MG63 (cell line): ENCODE measurements around the gene RAB3D. TPM values are rescaled to one million over a fixed set of nuclear protein-coding genes. Genes with fewer than 3 reads are reported as not detected.
"Not testable (repeated sequence)": the region's sequence is repeated elsewhere in the genome, so short reads cannot be mapped to it uniquely, and the experiment has no call there.

ENCODE experiments used
- DNase-seq: peaks from one replicate; pipeline ENCODE4 v3.0.0-alpha.2; 2020
- H3K27me3 ChIP-seq: fragments of 250-450 bp; sonication (Bioruptor Pico); 2 replicates; pipeline ENCODE4 v1.5.1; 2020; ENCODE audit warnings: mild to moderate bottlenecking, moderate library complexity
- H3K36me3 ChIP-seq: fragments of 250-450 bp; sonication (Bioruptor Pico); 2 replicates; pipeline ENCODE4 v1.5.1; 2020; ENCODE audit warnings: mild to moderate bottlenecking, moderate library complexity
- H3K4me3 ChIP-seq: fragments of 250-450 bp; sonication (Bioruptor Pico); 2 replicates; pipeline ENCODE4 v1.5.1; 2020; ENCODE audit warnings: mild to moderate bottlenecking, moderate library complexity
- H3K9me3 ChIP-seq: fragments of 250-450 bp; sonication (Bioruptor Pico); 2 replicates; pipeline ENCODE4 v1.5.1; 2020; ENCODE audit warnings: mild to moderate bottlenecking, moderate library complexity
- total RNA-seq: library from RNA; depleted of rRNA; stranded (reverse); fragments of >200 nt; shearing (Covaris generic); gene quantifications from 2 replicates; pipeline ENCODE4 v1.2.3, GENCODE V29; 2014; ENCODE audit warnings: low replicate concordance

The RAB3D gene
- total RNA-seq, 1 experiment from 2014 or later, result 2.3 TPM

DNA sequence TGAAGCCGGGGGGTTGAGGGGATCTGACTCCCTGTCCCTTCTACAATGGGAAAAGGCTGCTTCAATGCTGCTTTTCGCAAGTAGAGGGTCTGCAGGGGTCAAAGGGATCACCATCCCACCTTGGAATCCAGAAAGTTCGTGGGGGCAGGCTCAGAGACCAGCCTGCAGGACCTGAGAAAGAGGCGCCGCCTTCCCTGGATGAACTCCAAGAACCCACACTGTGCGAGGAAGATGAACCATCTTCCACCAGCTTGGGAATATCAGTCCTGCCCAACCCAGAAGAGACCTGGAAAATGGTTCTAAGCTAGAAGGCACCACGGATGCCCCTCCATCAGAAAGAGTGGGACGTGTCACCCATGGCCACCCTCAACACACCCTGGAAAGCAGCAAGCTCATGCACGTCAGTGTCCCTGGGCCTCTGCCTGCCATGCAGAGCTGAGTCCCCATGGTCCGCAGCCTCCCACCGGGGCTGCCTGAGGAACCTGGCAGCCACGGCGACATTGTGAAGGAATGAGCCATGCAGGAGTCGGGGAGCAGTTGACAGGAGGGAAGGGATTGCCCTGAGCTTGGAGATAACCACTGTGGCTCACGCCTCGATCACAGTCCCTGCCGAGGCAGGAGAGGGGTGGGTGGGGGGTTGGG, 14.6 kb downstream of the RAB3D start:
- H3K4me3 ChIP-seq, result no peak overlapping the region
- no peaks in the 10 kb centered on the region; the same call in 1 of the 2 replicates for H3K27me3 ChIP-seq
- no peaks in the 10 kb centered on the region for H3K9me3 ChIP-seq
- no peaks in the 10 kb centered on the region for H3K36me3 ChIP-seq
- peak; percentile 37 for DNase-seq

DNA sequence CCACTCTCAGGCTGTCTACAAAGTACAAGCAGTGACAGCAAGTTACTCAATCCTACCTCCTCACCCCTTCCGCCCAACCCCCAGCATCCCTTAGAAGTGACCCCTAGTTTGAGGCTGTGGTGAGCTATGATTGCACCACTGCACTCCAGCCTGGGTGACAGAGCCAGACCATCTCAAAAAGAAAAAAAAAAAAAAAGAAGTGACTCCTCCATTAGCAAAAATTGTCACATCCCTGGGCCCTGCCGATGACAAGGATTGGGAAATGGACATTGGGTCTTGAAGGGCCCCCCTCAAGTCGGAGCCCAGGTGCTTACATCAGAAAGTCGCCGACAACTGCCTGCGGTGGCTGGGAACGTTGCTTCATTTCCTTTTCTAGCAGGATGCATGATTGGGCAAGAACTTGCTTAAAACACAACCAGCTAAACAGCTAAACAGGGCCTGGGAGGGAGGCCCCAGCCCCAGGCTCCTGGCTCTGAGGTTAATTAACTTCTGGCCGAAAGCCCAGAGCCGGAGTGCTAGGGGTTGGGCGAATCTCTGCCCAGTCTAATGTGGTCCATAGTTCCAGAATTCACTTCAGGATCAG, 15.3 kb downstream of the RAB3D start:
- H3K36me3 ChIP-seq, result no peaks in the 10 kb centered on the region
- H3K4me3 ChIP-seq, result peak overlapping the region; percentile 5
- no peaks in the 10 kb centered on the region for H3K9me3 ChIP-seq
- no peaks in the 10 kb centered on the region; the same call in 1 of the 2 replicates for H3K27me3 ChIP-seq
- DNase-seq, result peak; percentile 95

DNA sequence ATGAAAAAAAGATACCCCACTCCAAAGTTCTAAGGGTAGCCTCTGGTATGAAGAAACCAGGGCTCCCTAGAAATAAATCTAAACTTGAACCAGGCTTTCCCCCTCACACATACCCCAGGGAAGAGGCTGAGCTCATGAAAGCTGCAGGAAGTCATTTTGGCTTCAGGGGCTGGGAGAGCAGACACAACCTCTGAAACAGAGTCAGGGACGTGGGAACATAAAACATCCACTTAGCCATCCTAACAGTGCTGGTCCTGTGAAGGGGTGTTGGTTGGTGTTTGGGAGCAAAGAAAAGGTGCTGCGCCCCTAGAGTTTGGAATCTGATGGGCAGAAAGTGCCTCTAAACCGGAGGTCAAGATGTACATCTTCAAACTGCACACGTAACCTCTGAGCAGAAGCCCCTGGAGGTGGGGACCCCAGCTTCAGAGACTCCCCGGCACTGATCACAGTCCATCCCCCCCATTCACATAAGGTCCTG, 15.8 kb downstream of the RAB3D start:
- no peaks in the 10 kb centered on the region; the same call in 1 of the 2 replicates for H3K27me3 ChIP-seq
- DNase-seq, result no peak
- no peaks in the 10 kb centered on the region for H3K36me3 ChIP-seq
- H3K4me3 ChIP-seq, result no peak overlapping the region; the same call in 1 of the 2 replicates
- no peaks in the 10 kb centered on the region for H3K9me3 ChIP-seq

DNA sequence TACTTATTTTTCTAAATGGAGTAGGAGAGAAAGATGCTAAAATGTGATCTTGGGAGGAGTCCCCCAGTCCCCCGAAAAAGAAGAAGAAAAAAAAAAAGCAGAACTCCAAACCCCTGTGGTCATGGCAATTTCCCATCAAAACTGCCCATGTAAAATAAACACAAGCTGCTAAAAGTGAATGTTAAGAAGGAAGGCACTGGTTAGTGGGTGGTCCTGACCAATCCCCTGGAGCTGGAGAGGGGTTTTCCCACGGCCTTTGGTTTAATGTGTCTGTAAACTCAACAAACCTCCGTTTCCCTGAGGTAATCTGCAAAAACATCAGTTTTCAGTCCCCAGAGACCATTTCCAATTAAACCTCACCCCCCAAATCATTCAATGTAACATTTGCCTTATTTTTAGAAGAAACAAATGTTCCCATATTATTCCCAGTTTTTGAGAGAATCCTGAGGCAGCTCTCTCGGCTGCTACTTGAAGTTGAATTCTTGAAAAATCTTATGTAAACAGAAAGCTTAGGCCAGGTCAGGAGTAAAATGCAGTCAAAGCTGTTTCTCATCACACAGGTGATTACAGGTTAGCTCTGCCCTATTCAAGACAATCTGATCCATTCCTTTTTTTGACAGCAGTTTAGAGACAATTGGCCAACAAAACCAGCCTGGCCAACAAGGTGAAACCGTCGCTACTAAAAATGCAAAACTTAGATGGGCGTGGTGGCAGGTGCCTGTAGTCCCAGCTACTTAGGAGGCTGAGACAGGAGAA, 17.0 kb downstream of the RAB3D start:
- no peaks in the 10 kb centered on the region for H3K9me3 ChIP-seq
- H3K36me3 ChIP-seq, result no peaks in the 10 kb centered on the region
- no peak for DNase-seq
- no peaks in the 10 kb centered on the region; the same call in 1 of the 2 replicates for H3K27me3 ChIP-seq
- H3K4me3 ChIP-seq, result no peak overlapping the region

DNA sequence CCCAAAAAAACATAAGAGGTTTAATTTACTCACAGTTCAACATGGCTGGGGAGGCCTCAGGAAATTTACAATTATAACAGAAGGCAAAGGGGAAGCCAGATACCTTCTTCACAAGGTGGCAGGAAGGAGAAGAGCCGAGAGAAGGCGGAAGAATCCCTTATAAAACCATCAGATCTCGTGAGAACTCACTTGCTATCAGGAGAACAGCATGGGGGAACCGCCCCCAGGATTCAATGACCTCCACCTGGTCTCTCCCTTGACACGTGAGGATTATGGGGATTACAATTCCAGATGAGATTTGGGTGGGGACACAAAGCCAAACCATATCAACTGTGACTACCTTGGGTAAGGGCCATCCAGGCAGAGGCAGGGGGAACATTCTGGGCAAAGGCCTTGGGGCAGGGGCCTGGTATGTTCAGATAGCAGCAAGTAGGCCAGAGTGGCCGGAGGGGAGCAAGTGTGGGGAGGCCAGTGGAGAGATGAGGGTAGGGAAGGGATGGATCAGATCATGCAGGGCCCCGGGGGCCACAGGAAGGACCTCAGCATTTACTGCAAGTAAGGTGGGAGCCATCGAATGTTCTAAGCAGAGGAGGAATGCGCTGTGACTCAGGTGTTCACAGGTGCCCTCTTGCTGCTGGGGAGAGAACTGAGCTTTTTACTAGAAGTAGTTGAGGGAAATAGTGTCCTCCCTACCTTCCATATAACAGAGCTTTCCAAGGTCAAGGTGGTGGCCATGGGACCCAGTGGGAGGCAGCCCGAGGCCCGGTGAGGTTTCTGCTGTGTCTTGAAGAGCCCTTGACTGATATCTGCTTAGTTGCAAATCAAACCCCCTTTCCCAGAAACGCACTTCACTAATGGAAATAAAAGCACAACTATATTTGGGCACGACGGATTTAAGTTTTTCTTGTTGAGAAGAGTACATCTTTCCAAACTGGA, 18.0 kb downstream of the RAB3D start:
- H3K36me3 ChIP-seq, result no peaks in the 10 kb centered on the region
- no peaks in the 10 kb centered on the region for H3K27me3 ChIP-seq
- no peak overlapping the region for H3K4me3 ChIP-seq
- no peak for DNase-seq
- H3K9me3 ChIP-seq, result no peaks in the 10 kb centered on the region

DNA sequence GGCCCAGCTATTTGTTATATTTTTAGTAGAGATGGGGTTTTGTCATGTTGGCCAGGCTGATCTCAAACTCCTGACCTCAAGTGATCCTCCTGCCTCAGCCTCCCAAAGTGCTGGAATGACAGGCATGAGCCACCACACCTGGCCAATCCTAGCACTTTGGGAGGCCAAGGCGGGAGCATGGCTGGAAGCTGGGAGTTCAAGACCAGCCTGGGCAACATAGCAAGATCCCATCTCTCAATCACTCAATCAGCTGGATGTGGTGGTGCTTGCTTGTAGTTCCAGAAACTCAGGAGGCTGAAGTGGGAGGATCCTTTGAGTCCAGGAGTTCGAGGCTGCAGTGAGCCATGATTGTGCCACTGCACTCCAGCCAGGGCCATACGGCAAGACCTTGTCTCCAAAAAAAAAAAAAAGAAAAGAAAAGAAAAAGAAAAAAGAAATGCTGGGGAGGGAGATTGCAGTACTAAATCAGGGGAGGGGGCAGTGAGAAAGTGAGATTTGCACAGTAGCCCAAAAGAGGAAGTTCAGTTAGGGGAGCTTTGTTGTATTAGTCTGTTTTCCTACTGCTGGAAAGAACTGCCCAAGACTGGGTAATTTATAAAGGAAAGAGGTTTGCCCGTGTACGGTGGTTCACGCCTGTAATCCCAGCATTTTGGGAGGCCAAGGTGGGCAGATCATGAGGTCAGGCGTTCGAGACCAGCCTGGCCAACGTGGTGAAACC, 19.0 kb downstream of the RAB3D start:
- not testable (repeated sequence) for DNase-seq, H3K4me3 ChIP-seq

DNA sequence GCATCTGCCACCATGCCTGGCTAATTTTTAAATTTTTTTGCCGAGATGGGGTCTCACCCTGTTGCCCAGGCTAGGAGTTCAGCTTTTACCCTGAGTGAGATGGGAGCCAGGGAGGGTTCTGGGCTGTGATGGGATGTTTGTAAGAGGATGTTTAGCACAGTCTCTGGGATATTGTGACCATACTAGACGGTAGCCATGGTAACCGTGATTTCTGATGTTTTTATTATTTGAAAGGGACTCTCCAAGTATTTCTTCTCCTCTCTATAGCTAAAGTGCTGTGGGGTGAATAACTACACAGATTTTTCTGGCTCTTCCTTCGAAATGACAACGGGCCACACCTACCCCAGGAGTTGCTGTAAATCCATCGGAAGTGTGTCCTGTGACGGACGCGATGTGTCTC, 33.1 kb downstream of the RAB3D start:
- H3K4me3 ChIP-seq, result no peak overlapping the region
- no peak for DNase-seq
- H3K36me3 ChIP-seq, result no peaks in the 10 kb centered on the region
- peaks cover 6% of the 10 kb centered on the region; the same call in 1 of the 2 replicates for H3K27me3 ChIP-seq
- no peaks in the 10 kb centered on the region for H3K9me3 ChIP-seq

More for the DNA sequence above, 19.0 kb downstream of the RAB3D start:
- H3K36me3 ChIP-seq, H3K27me3 ChIP-seq, H3K9me3 ChIP-seq: not testable (repeated sequence)

DNA sequence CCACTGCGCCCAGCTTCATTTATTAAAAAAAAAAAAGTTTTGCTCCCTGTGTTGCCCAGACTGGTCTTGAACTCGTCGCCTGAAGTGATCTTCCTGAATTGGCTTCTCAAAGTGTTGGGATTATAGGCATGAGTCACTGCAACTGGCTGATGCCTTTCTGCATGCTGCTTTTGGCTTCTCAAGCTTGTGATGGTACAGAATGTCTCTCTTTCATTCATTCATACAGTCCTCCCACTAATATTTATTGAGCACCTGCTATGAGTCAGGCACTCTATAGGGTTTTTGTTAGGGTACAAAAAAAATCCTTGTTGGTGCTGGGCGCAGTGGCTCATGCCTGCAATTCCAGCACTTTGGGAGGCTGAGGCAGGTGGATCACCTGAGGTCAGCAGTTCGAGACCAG, 34.5 kb downstream of the RAB3D start:
- Histone ChIP-seq H3K4me3 (no peak overlapping the region), H3K27me3 (peaks cover 6% of the 10 kb centered on the region; the same call in 1 of the 2 replicates)
- DNase-seq, result no peak

DNA sequence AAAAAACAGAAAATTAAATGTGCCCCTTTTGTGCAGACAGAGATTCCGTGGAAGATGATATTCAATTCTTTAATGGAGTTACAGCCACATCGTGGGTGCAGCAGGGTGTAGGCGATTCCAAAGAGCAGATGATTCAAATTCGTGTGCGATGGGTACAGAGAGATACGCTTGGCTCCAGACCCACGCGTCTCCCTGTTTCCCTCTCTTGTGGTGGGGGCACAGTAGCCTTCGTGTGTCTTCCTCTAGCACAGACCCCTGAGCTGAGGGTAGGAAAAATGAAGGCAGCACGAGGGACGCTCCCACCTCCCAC, 38.7 kb downstream of the RAB3D start:
- Histone ChIP-seq H3K27me3 (peaks cover 4% of the 10 kb centered on the region; the same call in 1 of the 2 replicates), H3K4me3 (no peak overlapping the region), H3K9me3 (peaks cover 4% of the 10 kb centered on the region), H3K36me3 (no peaks in the 10 kb centered on the region)
- no peak for DNase-seq

More for the DNA sequence above, 34.5 kb downstream of the RAB3D start:
- H3K36me3 ChIP-seq, result no peaks in the 10 kb centered on the region
- H3K9me3 ChIP-seq, result peaks cover 3% of the 10 kb centered on the region

DNA sequence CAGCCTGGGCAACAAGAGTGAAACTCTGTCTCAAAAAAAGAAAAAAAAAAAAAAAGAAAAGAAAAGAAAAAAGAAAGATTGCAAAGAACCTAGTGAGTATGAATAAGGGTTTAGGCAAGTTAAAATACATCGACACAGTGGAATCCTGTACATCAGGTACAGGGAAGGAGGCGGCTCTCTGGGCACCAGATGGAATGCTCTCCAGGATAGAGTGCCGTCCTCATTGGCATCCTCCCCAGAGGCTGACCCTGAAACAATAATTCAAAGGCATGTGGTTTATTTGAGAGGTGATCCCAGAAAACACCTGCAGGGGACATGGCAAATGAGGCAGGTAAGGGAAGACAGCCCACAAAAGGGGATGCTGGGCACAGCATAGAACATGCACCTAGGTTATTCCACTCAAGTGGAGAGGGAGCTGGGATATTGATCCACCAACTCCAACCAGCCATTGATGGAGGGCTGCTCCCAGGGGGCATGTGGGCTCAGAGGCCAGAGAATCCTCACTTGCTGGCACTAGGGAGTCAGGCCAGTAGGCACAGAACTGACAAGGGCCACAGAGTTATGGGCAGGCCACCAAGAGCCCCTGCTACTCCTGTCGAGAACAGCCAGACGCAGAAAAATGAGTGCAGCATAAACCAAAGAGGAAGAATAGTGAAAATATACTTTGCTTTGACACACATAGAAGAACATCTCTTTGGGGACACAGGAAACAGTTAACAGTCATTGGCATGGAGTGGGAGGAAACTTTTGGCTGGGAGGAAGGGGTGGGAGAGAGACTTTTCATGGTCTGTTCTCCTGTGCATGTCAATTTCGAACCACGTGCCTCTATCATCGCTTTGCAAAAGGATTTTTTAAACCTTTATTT, 39.3 kb downstream of the RAB3D start:
- DNase-seq, result no peak
- Histone ChIP-seq H3K36me3 (no peaks in the 10 kb centered on the region), H3K9me3 (peaks cover 4% of the 10 kb centered on the region), H3K27me3 (peaks cover 4% of the 10 kb centered on the region; the same call in 1 of the 2 replicates), H3K4me3 (no peak overlapping the region)

DNA sequence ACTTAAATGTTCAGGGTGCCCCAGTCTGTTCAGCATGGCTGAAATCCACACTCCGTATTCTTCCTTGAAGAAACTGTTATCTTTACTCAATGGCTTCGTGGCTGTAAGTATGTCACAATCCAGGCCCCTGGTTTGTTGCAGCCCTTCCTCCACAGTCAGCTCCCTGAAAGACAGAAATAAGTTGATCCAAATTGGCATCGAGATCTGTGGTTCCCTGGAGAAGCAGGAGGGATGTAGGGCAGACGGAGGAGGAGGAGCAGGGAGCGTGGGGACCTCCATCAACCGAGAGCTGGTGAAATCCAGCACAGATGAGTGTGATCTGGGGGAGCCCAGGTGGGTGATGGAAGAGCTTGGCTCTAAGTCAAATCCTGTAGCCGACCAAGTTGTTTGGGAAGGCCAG, 43.2 kb downstream of the RAB3D start:
- DNase-seq, result no peak
- H3K4me3 ChIP-seq, result no peak overlapping the region
- no peaks in the 10 kb centered on the region for H3K36me3 ChIP-seq
- no peaks in the 10 kb centered on the region; the same call in 1 of the 2 replicates for H3K27me3 ChIP-seq
- H3K9me3 ChIP-seq, result peaks cover 4% of the 10 kb centered on the region

DNA sequence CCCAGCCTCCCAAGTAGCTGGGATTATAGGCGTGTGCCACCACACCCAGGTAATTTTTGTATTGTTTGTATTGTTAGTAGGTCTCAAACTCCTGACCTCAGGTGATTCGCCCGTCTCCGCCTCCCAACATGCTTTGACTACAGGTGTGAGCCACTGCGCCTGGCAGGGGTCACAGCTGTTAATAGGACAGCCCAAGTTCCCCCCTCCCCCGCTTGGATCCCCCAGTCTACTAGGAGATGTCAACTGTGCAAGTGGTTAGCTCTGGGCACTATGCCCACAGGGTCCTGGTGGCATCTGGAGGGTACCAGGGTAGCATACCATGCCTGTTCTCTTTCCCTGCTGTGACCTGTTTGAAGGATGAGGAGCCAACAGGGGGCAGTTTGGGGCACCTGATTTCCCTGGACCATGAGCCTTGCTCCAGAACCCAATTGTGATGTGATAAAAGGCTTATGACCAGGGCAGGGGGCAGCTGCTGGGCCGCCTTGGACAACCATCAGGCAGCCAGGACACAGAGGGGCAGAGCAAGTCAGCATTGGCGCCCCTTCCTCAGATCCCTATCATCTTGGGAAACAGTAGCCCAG, 43.7 kb downstream of the RAB3D start, which contains the start of gene TSPAN16:
Gene TSPAN16, plus strand, starts transcription at position 496 of the 581 bp plus-strand sequence. CDS start 138 bp downstream, outside the sequence.
- Histone ChIP-seq H3K9me3 (peaks cover 4% of the 10 kb centered on the region), H3K4me3 (no peak within 1 kb of the TSS), H3K27me3 (no peaks in the 10 kb centered on the region; the same call in 1 of the 2 replicates), H3K36me3 (no peaks in the 10 kb centered on the region)
- DNase-seq, result no peak

DNA sequence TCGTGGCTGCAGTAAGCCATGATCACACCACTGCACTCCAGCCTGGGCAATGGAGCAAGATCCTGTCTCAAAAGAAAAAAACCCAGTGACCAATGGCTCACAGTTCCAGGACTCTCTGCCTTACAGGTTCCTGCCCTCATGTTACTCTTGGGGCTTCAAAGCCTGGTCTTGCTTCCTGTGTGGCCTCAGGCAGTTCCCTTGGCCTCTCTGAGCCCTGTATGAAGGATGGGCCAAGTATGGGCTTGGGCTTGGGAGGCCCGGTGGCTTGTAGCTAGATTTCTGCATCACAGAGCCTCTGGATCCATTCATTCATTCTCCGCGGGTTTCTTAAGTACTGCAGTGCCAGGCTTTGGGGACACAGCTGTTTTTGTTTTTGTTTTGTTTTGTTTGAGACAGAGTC, 44.3 kb downstream of the RAB3D start:
- no peak for DNase-seq
- H3K36me3 ChIP-seq, result no peaks in the 10 kb centered on the region
- no peak overlapping the region for H3K4me3 ChIP-seq
- peaks cover 2% of the 10 kb centered on the region for H3K9me3 ChIP-seq
- no peaks in the 10 kb centered on the region; the same call in 1 of the 2 replicates for H3K27me3 ChIP-seq

DNA sequence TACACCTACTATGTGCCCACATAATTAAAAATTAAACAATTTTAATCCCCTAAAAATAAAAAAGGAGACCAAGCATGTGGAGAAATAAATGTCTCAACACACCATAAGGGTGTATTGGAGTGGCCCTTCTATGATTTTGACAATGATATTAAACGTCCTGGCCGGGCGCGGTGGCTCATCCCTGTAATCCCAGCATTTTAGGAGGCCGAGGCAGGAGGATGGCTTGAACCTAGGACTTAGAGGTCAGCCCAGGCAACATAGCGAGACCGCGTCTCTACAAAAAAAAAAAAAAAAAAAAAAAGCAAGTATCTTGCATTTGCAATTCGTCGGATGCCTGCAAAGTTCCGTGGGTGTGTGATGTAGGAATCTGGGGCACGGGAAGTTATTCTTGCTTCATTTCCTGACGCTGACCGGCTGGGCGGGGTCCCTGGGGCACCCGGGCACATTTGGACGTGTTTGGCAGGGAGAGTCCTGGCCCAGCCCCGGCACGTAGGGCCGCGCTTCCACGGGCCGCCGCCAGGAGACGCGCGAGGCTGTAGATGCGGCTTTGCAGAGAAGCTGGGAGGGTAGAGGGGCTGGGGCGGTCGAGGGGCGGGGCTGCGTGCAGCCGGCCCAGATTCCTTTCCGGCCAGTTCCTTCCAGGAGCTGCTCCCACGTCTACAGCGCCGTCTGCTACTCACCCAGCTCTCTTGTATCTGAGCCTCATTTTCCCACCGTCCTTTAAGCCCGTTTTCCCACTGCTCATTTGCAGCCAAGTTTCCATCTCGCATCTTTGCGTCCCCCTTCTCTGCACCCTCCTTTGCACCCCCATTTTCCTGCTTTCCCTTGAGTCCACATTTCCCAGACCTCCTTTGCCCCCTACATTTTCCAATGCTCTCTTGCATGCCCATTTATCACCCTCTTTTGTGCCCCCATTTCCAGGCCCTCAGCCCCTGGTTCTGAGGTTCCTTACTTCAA, 45.7 kb downstream of the RAB3D start:
- DNase-seq, result peak; percentile 99
- Histone ChIP-seq H3K4me3 (peak overlapping the region; percentile 32), H3K36me3 (no peaks in the 10 kb centered on the region), H3K27me3 (no peaks in the 10 kb centered on the region), H3K9me3 (no peaks in the 10 kb centered on the region)
